Measurements from ENCODE around the gene BRIP1. TPM values are rescaled to one million over a fixed set of nuclear protein-coding genes. Genes with fewer than 3 reads are reported as not detected.

The BRIP1 gene
- total RNA-seq, 4 donors from 2014 or later, result 0.80 to 2.4 (median 0.93) TPM

DNA sequence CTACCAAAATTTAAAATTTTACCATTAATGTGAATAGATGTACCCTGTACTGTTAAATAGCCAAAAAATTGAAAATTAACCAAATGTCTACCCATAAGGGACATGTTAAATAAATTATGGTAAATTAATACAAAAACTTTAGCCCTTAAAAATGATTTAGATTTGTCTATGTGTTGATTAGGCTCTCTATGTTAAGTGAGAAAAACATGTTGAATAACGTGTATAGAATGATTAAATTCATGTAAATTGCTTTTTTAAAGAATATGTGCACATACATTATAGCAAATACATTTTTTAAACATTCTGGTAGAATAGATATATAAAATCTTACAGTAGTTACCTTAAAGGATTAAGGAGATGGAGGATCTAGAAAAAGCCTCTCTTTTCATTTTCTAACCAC, 59.5 kb downstream of the BRIP1 start:
- 93 to 97% methylated on average over 1 of the region's 1 CpG for WGBS, 2 donors
- intact Hi-C loops (cut with DNase I; ENCODE audit: low total_unique reads), result no loop called here
- TF ChIP-seq POLR2A (IDR thresholded peaks at IDR 0.05), result no peak
- TF ChIP-seq, protein P1, sequence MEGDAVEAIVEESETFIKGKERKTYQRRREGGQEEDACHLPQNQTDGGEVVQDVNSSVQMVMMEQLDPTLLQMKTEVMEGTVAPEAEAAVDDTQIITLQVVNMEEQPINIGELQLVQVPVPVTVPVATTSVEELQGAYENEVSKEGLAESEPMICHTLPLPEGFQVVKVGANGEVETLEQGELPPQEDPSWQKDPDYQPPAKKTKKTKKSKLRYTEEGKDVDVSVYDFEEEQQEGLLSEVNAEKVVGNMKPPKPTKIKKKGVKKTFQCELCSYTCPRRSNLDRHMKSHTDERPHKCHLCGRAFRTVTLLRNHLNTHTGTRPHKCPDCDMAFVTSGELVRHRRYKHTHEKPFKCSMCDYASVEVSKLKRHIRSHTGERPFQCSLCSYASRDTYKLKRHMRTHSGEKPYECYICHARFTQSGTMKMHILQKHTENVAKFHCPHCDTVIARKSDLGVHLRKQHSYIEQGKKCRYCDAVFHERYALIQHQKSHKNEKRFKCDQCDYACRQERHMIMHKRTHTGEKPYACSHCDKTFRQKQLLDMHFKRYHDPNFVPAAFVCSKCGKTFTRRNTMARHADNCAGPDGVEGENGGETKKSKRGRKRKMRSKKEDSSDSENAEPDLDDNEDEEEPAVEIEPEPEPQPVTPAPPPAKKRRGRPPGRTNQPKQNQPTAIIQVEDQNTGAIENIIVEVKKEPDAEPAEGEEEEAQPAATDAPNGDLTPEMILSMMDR (IDR thresholded peaks at IDR 0.05), result no peak
- no peak overlapping the region for H3K4me3 ChIP-seq (ENCODE audit: low read depth, poor library complexity, severe bottlenecking)
- DNase-seq (ENCODE audit: low spot score in 2 of 2), result no peak

DNA sequence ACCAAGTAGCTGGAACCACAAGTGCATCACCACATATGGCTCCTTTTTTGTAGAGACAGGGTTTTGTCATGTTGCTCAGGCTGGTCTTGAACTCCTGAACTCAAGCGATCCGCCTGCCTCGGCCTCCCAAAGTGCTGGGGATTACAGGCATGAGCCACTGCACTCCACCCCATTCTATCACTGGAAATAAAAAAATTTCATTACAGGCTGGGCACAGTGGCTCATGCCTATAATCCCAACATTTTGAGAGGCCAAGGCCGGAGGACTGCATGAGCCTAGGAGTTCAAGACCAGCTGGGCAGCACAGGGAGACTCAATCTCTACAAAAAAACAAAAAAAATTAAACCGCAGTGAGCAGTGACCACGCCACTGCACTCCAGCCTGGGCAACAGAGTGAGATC, 60.1 kb downstream of the BRIP1 start:
- TF ChIP-seq, protein P1 (IDR thresholded peaks at IDR 0.05), result no peak
- no peak for TF ChIP-seq POLR2A (IDR thresholded peaks at IDR 0.05)
- DNase-seq (ENCODE audit: low spot score in 2 of 2), result no peak
- intact Hi-C loops (cut with DNase I; ENCODE audit: low total_unique reads), result no loop called here
- 96 to 99% methylated on average over 6 of the region's 6 CpGs for WGBS, 2 donors
- no peak overlapping the region for H3K4me3 ChIP-seq (ENCODE audit: low read depth, poor library complexity, severe bottlenecking)

DNA sequence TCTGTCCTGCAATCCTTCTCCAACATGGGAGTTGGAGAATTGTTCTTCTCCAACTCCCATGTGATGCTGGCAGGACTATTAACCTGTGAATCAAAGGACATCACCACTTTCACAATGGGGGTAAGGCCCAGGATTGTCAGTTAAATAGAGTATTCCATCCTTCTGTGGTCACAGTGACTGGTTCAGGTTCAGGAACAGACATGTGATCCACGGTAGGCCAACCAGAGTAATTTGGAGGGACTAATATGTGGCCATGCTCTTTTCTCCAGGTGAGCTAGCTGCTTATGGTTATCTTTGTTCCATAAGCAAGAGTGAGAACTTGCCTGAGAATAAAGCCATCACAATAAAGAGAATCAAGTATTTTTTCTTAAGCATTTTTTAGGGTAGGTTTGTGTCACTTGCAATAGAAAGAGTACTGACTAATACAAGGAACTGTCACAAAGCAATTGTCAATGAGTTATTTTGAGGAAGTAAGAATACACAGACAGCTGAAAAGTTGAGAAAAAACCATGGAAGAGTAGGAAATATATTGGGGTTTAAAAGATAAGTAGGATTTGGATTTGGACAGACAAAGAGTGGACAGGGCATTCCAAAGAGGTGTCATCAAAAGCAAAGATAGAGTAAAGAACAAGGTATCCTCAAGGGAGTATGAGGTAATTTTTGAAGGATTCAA, 63.4 kb downstream of the BRIP1 start:
- TF ChIP-seq POLR2A (IDR thresholded peaks at IDR 0.05), result no peak
- TF ChIP-seq, protein P1 (IDR thresholded peaks at IDR 0.05), result no peak
- DNase-seq (ENCODE audit: low spot score in 2 of 2), result no peak
- intact Hi-C loops (cut with DNase I; ENCODE audit: low total_unique reads), result no loop called here
- WGBS, 2 donors, result 100% methylated on average over 1 of the region's 1 CpG
- H3K4me3 ChIP-seq (ENCODE audit: low read depth, poor library complexity, severe bottlenecking), result no peak overlapping the region

DNA sequence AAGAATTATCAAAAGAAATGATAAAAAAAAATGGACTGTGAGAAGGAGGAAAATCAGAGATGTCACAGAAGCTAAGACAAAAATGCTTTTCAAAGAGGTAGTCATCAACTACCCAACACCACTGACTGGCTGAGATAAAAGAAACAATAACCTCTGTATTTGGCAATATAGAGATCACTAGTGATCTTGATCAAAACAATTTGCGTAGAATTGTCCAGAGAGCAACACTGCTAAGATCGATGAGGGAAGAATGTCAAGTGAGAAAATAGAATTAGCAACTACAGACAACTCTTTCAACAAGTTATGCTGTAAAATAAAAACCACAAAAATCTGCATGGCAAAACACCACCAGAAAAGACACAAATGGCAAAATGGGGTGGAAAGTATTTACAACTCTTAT, 66.0 kb downstream of the BRIP1 start:
- 81 to 96% methylated on average over 2 of the region's 2 CpGs for WGBS, 2 donors
- intact Hi-C loops (cut with DNase I; ENCODE audit: low total_unique reads), result no loop called here
- DNase-seq (ENCODE audit: low spot score in 2 of 2), result no peak

DNA sequence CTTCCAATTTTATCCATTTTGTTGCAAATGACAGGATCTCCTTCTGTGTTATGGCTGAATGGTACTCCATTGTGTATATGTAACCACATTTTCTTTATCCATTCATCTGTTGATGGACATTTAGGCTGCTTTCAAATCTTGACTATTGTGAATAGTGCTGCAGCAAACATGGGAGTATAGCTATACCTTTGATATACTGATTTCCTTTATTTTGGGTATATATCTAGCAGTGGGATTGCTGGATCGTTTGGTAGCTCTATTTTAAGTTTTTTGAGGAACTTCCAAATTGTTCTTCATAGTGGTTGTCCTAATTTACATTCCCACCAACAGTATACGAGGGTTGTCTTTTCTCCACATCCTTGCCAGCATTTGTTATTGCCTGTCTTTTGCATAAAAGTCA, 67.8 kb downstream of the BRIP1 start:
- intact Hi-C loops (cut with DNase I; ENCODE audit: low total_unique reads), result no loop called here
- DNase-seq (ENCODE audit: low spot score in 2 of 2), result no peak
- 87 to 91% methylated on average over 2 of the region's 2 CpGs for WGBS, 2 donors
- no peak overlapping the region for H3K4me3 ChIP-seq (ENCODE audit: low read depth, poor library complexity, severe bottlenecking)
- TF ChIP-seq, protein P1 (IDR thresholded peaks at IDR 0.05), result no peak
- TF ChIP-seq POLR2A (IDR thresholded peaks at IDR 0.05), result no peak

More for the DNA sequence above, 66.0 kb downstream of the BRIP1 start:
- no peak overlapping the region for H3K4me3 ChIP-seq (ENCODE audit: low read depth, poor library complexity, severe bottlenecking)
- TF ChIP-seq, protein P1 (IDR thresholded peaks at IDR 0.05), result no peak
- TF ChIP-seq POLR2A (IDR thresholded peaks at IDR 0.05), result no peak

DNA sequence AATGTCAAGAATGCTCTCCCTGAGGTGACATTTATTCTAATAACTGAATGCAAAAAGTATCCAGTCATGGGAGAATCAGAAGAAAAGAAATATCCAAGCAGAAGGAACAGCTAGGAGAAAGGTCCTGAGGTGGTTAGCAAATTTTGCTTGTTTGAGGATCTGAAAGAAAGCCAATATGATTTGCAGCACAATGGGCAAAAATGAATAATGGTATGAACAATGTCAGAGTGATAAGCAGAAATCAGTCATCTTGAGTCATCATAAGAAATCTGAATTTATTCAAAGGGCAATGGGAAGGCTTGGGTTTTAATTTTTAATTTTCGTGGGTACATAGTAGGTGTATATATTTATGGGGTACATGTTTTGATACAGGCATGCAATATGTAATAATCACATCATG, 68.5 kb downstream of the BRIP1 start:
- no peak for TF ChIP-seq POLR2A (IDR thresholded peaks at IDR 0.05)
- TF ChIP-seq, protein P1 (IDR thresholded peaks at IDR 0.05), result no peak
- DNase-seq (ENCODE audit: low spot score in 2 of 2), result no peak
- 84 to 94% methylated on average over 1 of the region's 1 CpG for WGBS, 2 donors
- H3K4me3 ChIP-seq (ENCODE audit: low read depth, poor library complexity, severe bottlenecking), result no peak overlapping the region
- intact Hi-C loops (cut with DNase I; ENCODE audit: low total_unique reads), result no loop called here

All from lower leg skin (tissue), 4 donors.